ENCODE measurements around the gene TMEM184A.
"Not testable (repeated sequence)": the region's sequence is repeated elsewhere in the genome, so short reads cannot be mapped to it uniquely, and the experiment has no call there.

TMEM184A gene

DNA sequence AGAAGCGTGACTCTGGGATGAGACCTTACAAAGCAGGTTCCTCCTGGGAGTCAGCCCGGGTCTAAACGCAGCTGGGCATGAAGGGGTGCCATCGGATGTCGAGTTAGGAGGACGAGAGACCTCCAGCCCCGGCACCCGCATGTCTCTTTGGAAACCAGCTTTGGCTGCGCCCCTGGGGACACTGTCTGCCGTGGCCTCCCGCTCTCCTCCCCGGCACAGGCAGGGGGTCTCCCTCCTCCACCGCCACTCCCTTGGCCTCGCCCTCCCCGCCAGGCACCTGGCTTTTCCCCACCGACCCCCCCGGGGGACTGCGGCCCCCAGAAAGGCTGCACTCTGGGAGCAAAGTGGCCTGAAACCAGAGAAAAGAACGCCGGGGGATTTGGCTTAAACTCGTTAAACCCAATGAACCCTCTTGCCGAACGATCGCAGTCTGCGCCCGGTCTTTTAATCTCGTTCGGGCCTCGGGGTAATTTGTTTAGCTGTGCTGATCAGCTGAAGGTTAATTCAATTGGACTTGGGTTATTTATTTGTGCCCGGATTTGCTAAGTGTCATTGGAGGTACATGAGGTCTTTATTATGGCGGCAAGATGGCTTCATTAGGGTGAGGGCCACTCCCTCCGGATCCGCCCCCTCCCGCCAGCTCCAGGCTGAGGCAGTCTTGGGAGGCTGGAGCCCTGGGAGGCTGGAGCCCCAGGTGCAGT, 30.3 kb upstream of the TMEM184A start:
- Histone ChIP-seq H3K36me3 (ENCODE audit: insufficient read depth, low read length) (no peaks in the 10 kb centered on the region), H2AFZ (ENCODE audit: low read depth, low read length) (no peak overlapping the region), H3K27me3 (ENCODE audit: insufficient read depth, low read length) (no peaks in the 10 kb centered on the region), H3K4me3 (ENCODE audit: low read length) (no peak overlapping the region), H3K9me3 (ENCODE audit: low read length) (no peaks in the 10 kb centered on the region), H3K4me1 (ENCODE audit: insufficient read depth, low read length) (no peaks in the 10 kb centered on the region)

GRCh38 chr7:1585142-1585981, 29.4 kb upstream of the TMEM184A start:
- H3K27me3 ChIP-seq (ENCODE audit: insufficient read depth, low read length): no peaks in the 10 kb centered on the region
- no peak overlapping the region for H3K4me3 ChIP-seq (ENCODE audit: low read length)
- H3K36me3 ChIP-seq (ENCODE audit: insufficient read depth, low read length): no peaks in the 10 kb centered on the region
- no peaks in the 10 kb centered on the region for H3K4me1 ChIP-seq (ENCODE audit: insufficient read depth, low read length)
- H3K9me3 ChIP-seq (ENCODE audit: low read length): no peaks in the 10 kb centered on the region
- H2AFZ ChIP-seq (ENCODE audit: low read depth, low read length): no peak overlapping the region

DNA sequence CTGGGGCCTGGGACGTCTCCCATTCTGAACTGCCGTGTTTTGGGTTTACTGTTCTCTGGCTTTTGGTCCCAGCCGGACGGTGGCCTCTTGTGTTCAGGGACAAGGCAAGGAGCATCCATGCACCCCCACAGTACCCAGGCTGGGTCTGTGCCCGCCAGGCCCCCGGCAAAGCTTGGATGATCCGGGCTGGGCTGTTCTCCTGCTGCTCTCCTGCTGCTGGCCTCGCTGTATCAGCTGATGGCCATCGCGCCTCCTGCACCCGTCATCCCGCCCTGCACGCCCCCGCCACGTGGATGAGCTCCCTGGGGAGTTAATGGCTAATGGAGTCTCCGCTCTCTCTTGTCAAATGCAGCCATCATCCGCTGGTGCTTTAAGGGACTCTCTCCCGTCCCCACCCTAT, 28.7 kb upstream of the TMEM184A start:
- Histone ChIP-seq H3K9me3 (ENCODE audit: low read length) (no peaks in the 10 kb centered on the region), H3K4me1 (ENCODE audit: insufficient read depth, low read length) (peaks cover 1% of the 10 kb centered on the region), H3K27me3 (ENCODE audit: insufficient read depth, low read length) (no peaks in the 10 kb centered on the region), H3K4me3 (ENCODE audit: low read length) (no peak overlapping the region), H3K36me3 (ENCODE audit: insufficient read depth, low read length) (no peaks in the 10 kb centered on the region), H2AFZ (ENCODE audit: low read depth, low read length) (no peak overlapping the region)

DNA sequence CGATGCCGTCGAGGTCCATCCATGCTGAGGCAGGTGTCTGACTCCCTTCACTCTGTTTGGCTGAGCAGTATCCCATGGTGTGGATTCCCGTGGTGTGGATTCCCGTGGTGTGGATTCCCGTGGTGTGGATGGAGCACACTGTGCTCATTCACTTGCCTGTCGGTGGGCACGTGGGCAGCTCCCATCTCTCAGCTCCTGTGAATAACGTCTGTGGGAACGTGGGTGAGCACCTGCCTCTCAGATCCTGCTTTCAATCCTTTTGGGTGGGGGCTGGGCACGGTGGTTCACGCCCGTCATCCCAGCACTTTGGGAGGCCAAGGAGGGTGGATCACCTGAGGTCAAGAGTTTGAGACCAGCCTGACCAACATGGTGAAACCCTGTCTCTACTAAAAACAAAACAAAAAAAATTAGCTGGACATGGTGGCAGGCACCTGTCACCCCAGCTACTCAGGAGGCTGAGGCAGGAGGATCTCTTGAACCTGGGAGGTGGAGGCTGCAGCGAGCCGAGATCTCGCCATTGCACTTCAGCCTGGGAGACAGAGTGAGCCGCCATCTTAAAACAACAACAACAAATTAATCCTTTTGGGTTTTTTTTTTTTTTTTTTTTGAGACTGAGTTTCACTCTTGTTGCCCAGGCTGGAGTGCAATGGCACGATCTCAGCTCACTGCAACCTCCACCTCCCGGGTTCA, 27.4 kb upstream of the TMEM184A start:
- not testable (repeated sequence) for H2AFZ ChIP-seq (ENCODE audit: low read depth, low read length); H3K4me3 ChIP-seq (ENCODE audit: low read length); H3K9me3 ChIP-seq (ENCODE audit: low read length); H3K27me3 ChIP-seq (ENCODE audit: insufficient read depth, low read length); H3K36me3 ChIP-seq (ENCODE audit: insufficient read depth, low read length); H3K4me1 ChIP-seq (ENCODE audit: insufficient read depth, low read length)

DNA sequence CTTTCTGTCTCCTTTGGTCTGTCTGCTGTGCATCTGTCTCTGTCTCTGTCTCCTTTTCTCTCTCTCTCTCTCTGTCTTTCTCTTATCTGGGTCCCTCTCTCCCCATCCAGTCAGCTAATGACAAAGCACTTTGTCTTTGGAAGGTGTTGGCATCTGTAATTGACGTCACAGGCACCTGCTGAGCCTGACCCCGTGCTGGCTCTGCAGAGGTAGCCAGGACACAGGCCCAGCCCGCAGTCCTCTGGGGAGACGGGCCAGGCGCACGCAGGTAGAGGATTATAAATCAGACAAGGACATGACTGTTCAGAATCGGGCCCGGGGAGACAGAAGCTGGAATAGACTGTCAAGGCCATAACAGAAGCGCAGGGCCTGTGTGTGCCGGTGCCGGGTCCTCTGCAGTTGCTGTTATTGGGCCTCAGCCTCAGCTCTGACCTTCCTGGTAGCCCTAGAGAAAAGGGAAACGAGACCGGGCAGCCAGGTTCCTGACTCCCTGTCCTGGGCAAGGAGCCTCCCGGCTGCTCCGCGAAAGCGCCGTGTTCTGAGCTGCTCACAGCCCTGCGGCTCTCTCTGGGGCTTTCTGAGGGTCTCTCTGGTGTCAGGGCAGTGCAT, 24.5 kb upstream of the TMEM184A start:
- no peaks in the 10 kb centered on the region for H3K36me3 ChIP-seq (ENCODE audit: insufficient read depth, low read length)
- H3K27me3 ChIP-seq (ENCODE audit: insufficient read depth, low read length): no peaks in the 10 kb centered on the region
- H2AFZ ChIP-seq (ENCODE audit: low read depth, low read length): no peak overlapping the region
- peaks cover 3% of the 10 kb centered on the region for H3K4me1 ChIP-seq (ENCODE audit: insufficient read depth, low read length)
- H3K4me3 ChIP-seq (ENCODE audit: low read length): no peak overlapping the region
- no peaks in the 10 kb centered on the region for H3K9me3 ChIP-seq (ENCODE audit: low read length)

DNA sequence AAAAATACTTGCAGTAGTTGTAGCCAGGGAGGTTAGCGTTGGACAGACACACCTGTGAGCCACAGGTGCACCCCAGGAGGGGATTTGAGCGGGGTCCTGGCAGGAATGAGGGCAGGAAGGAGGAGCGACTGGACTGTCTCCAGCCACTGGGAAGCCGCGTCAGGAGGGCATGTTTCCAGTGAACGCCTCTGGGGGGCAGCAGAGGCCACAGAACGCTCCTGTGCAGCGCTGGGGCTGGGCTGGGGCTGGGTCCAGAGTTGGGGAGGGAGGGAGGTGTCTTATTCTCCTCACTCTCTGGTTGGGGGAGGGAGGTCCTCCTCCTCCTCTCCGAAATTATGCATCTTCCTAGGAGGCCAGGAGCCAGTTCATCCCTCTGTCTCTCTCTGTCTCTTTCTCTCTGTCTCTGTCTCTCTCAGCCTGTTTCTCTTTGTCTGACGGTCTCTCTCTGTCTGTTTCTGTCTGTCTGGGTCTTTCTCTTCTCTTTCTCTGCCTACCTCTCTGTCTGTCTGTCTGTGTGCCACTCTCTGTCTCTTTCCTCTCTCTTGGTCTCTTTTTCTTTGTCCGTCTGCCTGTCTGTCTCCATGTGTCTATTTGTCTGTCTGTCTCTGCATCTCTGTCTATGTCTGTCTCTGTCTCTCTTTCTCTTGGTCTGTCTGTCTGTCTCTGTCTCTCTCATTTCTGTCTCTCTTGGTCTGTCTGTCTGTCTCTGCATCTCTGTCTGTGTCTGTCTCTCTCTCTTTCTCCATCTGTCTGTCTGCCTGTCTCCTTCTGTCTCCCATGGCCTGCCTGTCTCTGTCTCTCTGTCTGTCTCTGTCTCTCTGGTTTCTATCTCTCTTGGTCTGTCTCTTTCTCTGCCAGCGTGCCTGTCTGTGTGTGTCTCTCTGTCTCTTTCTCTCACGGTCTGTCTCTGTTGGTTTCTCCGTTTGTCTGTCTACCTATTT, 23.7 kb upstream of the TMEM184A start:
- Histone ChIP-seq H2AFZ (ENCODE audit: low read depth, low read length) (no peak overlapping the region), H3K4me3 (ENCODE audit: low read length) (no peak overlapping the region), H3K9me3 (ENCODE audit: low read length) (no peaks in the 10 kb centered on the region), H3K4me1 (ENCODE audit: insufficient read depth, low read length) (peaks cover 3% of the 10 kb centered on the region), H3K27me3 (ENCODE audit: insufficient read depth, low read length) (no peaks in the 10 kb centered on the region), H3K36me3 (ENCODE audit: insufficient read depth, low read length) (no peaks in the 10 kb centered on the region)

GRCh38 chr7:1578513-1578912, 22.5 kb upstream of the TMEM184A start:
- Histone ChIP-seq H3K9me3 (ENCODE audit: low read length) (no peaks in the 10 kb centered on the region), H3K4me3 (ENCODE audit: low read length) (no peak overlapping the region), H2AFZ (ENCODE audit: low read depth, low read length) (no peak overlapping the region), H3K36me3 (ENCODE audit: insufficient read depth, low read length) (no peaks in the 10 kb centered on the region), H3K27me3 (ENCODE audit: insufficient read depth, low read length) (no peaks in the 10 kb centered on the region), H3K4me1 (ENCODE audit: insufficient read depth, low read length) (peaks cover 3% of the 10 kb centered on the region)

DNA sequence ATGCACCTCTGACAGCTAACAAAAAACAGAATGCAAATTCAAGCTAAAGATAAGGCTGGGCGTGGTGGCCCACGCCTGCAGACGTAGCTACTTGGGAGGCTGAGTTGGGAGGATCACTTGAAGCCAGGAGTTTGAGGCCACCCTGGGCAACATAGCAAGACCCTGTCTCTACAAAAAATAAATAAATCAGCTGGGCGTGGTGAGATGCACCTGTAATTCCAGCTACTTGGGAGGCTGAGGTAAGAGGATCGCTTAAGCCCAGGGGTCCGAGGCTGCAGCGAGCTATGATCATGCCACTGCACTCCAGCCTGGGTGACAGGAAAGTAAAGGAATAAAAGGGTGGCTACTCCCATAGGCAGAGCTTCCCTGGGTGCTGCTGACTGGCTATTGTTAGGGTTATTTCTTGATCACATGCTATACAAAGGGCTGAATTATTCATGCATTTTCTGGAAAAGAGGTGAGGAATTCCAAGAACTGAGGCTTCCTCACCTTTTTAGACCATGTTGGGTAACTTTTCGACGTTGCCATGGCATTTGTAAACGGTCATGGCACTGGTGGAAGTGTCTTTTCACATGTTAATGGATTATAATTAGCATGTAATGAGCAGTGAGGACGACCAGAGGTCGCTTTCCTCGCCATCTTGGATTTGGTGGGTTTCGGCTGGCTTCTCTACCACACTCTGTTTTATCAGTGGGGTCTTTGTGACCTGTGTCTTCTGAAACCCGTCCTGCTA, 20.7 kb upstream of the TMEM184A start:
- Histone ChIP-seq H3K4me1 (ENCODE audit: insufficient read depth, low read length) (peaks cover 3% of the 10 kb centered on the region), H3K36me3 (ENCODE audit: insufficient read depth, low read length) (no peaks in the 10 kb centered on the region), H2AFZ (ENCODE audit: low read depth, low read length) (no peak overlapping the region), H3K4me3 (ENCODE audit: low read length) (no peak overlapping the region), H3K9me3 (ENCODE audit: low read length) (no peaks in the 10 kb centered on the region), H3K27me3 (ENCODE audit: insufficient read depth, low read length) (no peaks in the 10 kb centered on the region)

DNA sequence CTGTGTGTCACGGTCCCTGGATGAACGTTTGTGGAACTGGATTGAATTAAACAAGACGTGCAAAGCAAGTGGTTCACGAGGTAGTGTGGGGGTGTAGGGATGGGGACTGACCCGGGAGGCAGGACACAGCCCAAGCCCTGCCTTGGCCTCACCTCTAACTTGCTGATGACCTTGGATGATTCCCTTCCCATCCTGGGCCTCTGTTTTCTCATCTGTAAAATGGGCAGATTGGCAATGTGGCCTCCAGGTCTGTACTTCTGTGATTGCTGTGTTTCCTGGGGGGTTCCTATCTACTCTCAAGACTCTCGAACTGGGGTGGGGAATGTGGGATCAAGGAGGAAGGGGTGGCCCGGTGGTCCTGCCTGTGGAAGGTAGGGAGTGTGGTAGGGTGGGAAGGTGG, 19.8 kb upstream of the TMEM184A start:
- H3K36me3 ChIP-seq (ENCODE audit: insufficient read depth, low read length): no peaks in the 10 kb centered on the region
- peaks cover 3% of the 10 kb centered on the region for H3K4me1 ChIP-seq (ENCODE audit: insufficient read depth, low read length)
- H2AFZ ChIP-seq (ENCODE audit: low read depth, low read length): no peak overlapping the region
- no peak overlapping the region for H3K4me3 ChIP-seq (ENCODE audit: low read length)
- H3K27me3 ChIP-seq (ENCODE audit: insufficient read depth, low read length): no peaks in the 10 kb centered on the region
- no peaks in the 10 kb centered on the region for H3K9me3 ChIP-seq (ENCODE audit: low read length)

GRCh38 chr7:1572111-1572822, 16.3 kb upstream of the TMEM184A start:
- H3K36me3 ChIP-seq (ENCODE audit: insufficient read depth, low read length): no peaks in the 10 kb centered on the region
- H3K27me3 ChIP-seq (ENCODE audit: insufficient read depth, low read length): no peaks in the 10 kb centered on the region
- H3K4me1 ChIP-seq (ENCODE audit: insufficient read depth, low read length): peaks cover 13% of the 10 kb centered on the region
- no peak overlapping the region for H3K4me3 ChIP-seq (ENCODE audit: low read length)
- H2AFZ ChIP-seq (ENCODE audit: low read depth, low read length): no peak overlapping the region
- H3K9me3 ChIP-seq (ENCODE audit: low read length): no peaks in the 10 kb centered on the region

DNA sequence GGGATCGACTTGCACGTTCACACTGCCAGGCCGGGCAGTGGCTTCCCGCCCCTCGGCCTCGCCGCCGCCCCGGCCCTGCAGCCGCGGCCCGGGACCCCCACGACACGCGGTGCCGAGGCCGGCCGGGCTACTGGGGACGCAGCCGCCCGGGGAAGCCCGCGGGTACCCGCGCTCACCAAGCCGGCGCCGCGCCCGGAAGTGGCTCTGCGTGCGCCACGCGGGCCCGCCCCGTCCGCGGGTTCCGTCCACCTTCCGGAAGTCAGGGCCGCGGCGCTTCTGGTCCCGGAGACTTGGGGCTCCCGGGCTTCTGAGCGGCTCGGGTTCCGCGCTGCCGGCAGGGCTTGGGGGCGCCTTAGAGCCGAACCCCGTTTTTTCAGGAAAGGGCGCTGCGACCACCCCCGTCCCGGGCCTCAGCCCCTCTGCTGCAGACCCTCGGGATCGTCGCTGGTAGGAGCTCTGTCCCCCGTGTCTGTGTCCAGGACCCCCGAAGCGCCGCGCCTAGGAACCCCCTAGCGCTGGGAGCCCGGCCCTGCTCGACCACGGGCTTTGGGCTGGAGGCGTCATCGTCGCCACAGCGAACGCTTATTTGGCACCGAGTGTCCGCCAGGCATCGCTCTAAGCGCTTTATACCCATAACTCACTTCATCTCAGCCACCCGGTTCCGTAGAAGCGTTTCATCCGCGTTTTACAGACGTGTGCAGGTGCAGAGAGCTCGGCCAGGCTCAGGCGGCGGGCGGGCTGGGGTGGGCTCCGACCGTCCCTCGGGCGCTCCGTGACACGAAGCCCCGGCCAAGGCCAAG, 14.0 kb upstream of the TMEM184A start, which contains the start of gene PSMG3:
Gene PSMG3 (minus strand): TSS at position 200 of the 800 bp plus-strand sequence. CDS start 693 bp downstream, outside the sequence.
- no peaks in the 10 kb centered on the region for H3K9me3 ChIP-seq (ENCODE audit: low read length)
- H2AFZ ChIP-seq (ENCODE audit: low read depth, low read length): peak within 1 kb of the TSS; percentile 49
- H3K4me3 ChIP-seq (ENCODE audit: low read length): peak within 1 kb of the TSS; percentile 84
- H3K36me3 ChIP-seq (ENCODE audit: insufficient read depth, low read length): no peaks in the 10 kb centered on the region
- H3K27me3 ChIP-seq (ENCODE audit: insufficient read depth, low read length): no peaks in the 10 kb centered on the region
- H3K4me1 ChIP-seq (ENCODE audit: insufficient read depth, low read length): peaks cover 21% of the 10 kb centered on the region
